ENCODE data around the gene CNTN4.

GRCh38 chr3:2250783-2251182 lies 152.1 kb downstream of the CNTN4 start:
- no peak for TF ChIP-seq CTCF (IDR thresholded peaks at IDR 0.05)
- TF ChIP-seq EP300 (IDR thresholded peaks at IDR 0.05), result no peak

Data from ovary (tissue), 3 donors.